ENCODE measurements around the gene TMEM208. TPM values are rescaled to one million over a fixed set of nuclear protein-coding genes. Genes with fewer than 3 reads are reported as not detected.
A peak's percentile ranks its signal among the peaks of the same experiment; 100 is the strongest.

Gene TMEM208
- total RNA-seq, 4 donors from 2014 or later, result 10.2 to 57.9 (median 27.3) TPM

- Histone ChIP-seq H3K4me3 (no peak overlapping the region), H3K9me3 (no peaks in the 10 kb centered on the region), H3K27me3 (no peaks in the 10 kb centered on the region), H3K36me3 (no peaks in the 10 kb centered on the region), H3K4me1 (peaks cover 0 to 6% of the 10 kb centered on the region in 2 donors), H3K27ac (no peak overlapping the region)
- TF ChIP-seq POLR2A (IDR thresholded peaks at IDR 0.05) (no peak), CTCF (IDR thresholded peaks at IDR 0.05) (no peak)
- DNase-seq, result peak in 1 of 2 donors; percentile 44
- intact Hi-C loops (cut with DNase I; ENCODE audit: low total_unique reads), result no loop called here
These were observed 9.8 kb downstream of the TMEM208 start for GRCh38 chr16:67236563-67237395.

- DNase-seq, result no peak
- peaks cover 0 to 6% of the 10 kb centered on the region in 2 donors for H3K4me1 ChIP-seq
- TF ChIP-seq POLR2A (IDR thresholded peaks at IDR 0.05) (no peak), CTCF (IDR thresholded peaks at IDR 0.05) (no peak)
- no peak overlapping the region for H3K4me3 ChIP-seq
- no peaks in the 10 kb centered on the region for H3K9me3 ChIP-seq
- intact Hi-C loops (cut with DNase I; ENCODE audit: low total_unique reads), result no loop called here
- H3K36me3 ChIP-seq, result no peaks in the 10 kb centered on the region
- H3K27me3 ChIP-seq, result no peaks in the 10 kb centered on the region
- no peak overlapping the region for H3K27ac ChIP-seq
These were observed 10.7 kb downstream of the TMEM208 start for GRCh38 chr16:67237396-67238277.

GRCh38 chr16:67238278-67238575 is 11.3 kb downstream of the TMEM208 start:
- Histone ChIP-seq H3K27ac (no peak overlapping the region), H3K4me1 (peaks cover 0 to 6% of the 10 kb centered on the region in 2 donors), H3K27me3 (no peaks in the 10 kb centered on the region), H3K36me3 (no peaks in the 10 kb centered on the region), H3K9me3 (no peaks in the 10 kb centered on the region), H3K4me3 (no peak overlapping the region)
- intact Hi-C loops (cut with DNase I; ENCODE audit: low total_unique reads), result no loop called here
- TF ChIP-seq CTCF (IDR thresholded peaks at IDR 0.05) (no peak), POLR2A (IDR thresholded peaks at IDR 0.05) (no peak)
- DNase-seq, result no peak

- Histone ChIP-seq H3K36me3 (no peaks in the 10 kb centered on the region), H3K4me1 (peaks cover 0 to 6% of the 10 kb centered on the region in 2 donors), H3K9me3 (no peaks in the 10 kb centered on the region), H3K27me3 (no peaks in the 10 kb centered on the region), H3K4me3 (no peak overlapping the region), H3K27ac (no peak overlapping the region)
- DNase-seq, result no peak
- no peak for TF ChIP-seq POLR2A (IDR thresholded peaks at IDR 0.05)
- intact Hi-C loops (cut with DNase I; ENCODE audit: low total_unique reads), result no loop called here
These were observed 12.0 kb downstream of the TMEM208 start for GRCh38 chr16:67238806-67239470.

- Histone ChIP-seq H3K4me3 (no peak overlapping the region), H3K4me1 (peaks cover 0 to 6% of the 10 kb centered on the region in 2 donors), H3K27ac (peak overlapping the region; percentile 45 to 74), H3K9me3 (no peaks in the 10 kb centered on the region), H3K36me3 (no peaks in the 10 kb centered on the region), H3K27me3 (no peaks in the 10 kb centered on the region)
- intact Hi-C loops (cut with DNase I; ENCODE audit: low total_unique reads), result no loop called here
- TF ChIP-seq CTCF (IDR thresholded peaks at IDR 0.05) (no peak), POLR2A (IDR thresholded peaks at IDR 0.05) (no peak)
- DNase-seq, result no peak
These were observed 13.6 kb downstream of the TMEM208 start for GRCh38 chr16:67240506-67240905.
